ENCODE measurements around the gene TDO2. TPM values are rescaled to one million over a fixed set of nuclear protein-coding genes. Genes with fewer than 3 reads are reported as not detected.

The TDO2 gene
- total RNA-seq, 2 donors from 2014 or later = not detected

DNA sequence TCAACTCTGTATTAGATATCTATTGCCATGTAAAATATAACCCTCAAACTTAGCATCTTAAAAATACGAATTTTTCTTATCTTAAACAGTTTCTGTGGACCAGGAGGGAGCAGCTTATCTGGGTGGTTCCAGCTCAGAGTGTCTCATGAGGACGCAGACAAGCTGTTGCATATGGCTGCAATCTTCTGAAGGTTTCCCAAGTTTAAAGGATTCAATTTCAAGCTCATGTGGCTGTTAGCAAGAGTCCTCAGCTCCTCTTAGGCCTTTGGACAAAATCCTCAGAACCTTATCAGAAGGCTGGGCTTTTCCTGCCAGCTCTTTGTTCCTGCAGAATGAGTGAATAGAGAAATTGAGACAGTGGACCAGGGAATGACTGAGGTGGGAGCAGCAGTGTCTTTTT is 53.0 kb downstream of the TDO2 start:
- no peak overlapping the region for H3K27ac ChIP-seq
- H3K4me1 ChIP-seq (ENCODE audit: control insufficient read depth in 1 of 2, low read depth in 2 of 2) = peaks cover 0 to 10% of the 10 kb centered on the region in 2 donors
- DNase-seq (ENCODE audit: low spot score) = no peak
- H3K4me3 ChIP-seq = no peak overlapping the region
- no peak for ATAC-seq (ENCODE audit: insufficient number of reproducible peaks, low FRiP score, low read depth)
- no peaks in the 10 kb centered on the region for H3K9me3 ChIP-seq
- TF ChIP-seq, protein P1, sequence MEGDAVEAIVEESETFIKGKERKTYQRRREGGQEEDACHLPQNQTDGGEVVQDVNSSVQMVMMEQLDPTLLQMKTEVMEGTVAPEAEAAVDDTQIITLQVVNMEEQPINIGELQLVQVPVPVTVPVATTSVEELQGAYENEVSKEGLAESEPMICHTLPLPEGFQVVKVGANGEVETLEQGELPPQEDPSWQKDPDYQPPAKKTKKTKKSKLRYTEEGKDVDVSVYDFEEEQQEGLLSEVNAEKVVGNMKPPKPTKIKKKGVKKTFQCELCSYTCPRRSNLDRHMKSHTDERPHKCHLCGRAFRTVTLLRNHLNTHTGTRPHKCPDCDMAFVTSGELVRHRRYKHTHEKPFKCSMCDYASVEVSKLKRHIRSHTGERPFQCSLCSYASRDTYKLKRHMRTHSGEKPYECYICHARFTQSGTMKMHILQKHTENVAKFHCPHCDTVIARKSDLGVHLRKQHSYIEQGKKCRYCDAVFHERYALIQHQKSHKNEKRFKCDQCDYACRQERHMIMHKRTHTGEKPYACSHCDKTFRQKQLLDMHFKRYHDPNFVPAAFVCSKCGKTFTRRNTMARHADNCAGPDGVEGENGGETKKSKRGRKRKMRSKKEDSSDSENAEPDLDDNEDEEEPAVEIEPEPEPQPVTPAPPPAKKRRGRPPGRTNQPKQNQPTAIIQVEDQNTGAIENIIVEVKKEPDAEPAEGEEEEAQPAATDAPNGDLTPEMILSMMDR (IDR thresholded peaks at IDR 0.05) = no peak
- no peaks in the 10 kb centered on the region for H3K27me3 ChIP-seq (replicated peaks; ENCODE audit: insufficient read depth)
- H3K36me3 ChIP-seq = no peaks in the 10 kb centered on the region

DNA sequence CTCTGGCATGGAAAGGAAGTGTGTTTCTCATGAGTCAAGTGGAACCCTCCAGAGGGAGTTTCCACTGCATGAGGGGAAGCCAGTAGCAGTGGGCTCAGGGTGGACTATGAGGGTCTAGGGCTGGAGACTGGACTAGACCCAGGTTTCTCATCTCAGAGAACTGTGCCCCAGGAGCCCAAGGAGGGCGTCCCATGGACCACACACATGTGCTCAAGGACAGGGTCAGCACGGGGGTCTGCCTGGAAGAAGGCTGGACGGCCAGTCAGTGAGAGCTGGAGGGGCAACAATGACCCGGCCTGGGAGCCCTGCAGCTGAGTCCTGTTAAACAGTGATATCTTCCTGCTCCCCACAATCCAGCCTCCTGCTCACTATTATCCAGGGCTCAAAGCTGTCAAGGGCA is 55.9 kb downstream of the TDO2 start:
- Histone ChIP-seq H3K4me3 (no peak overlapping the region), H3K9me3 (no peaks in the 10 kb centered on the region), H3K27me3 (replicated peaks; ENCODE audit: insufficient read depth) (no peaks in the 10 kb centered on the region), H3K36me3 (no peaks in the 10 kb centered on the region), H3K4me1 (ENCODE audit: control insufficient read depth in 1 of 2, low read depth in 2 of 2) (peaks cover 0 to under 1% of the 10 kb centered on the region in 2 donors), H3K27ac (no peak overlapping the region)
- DNase-seq (ENCODE audit: low spot score) (no peak), ATAC-seq (ENCODE audit: insufficient number of reproducible peaks, low FRiP score, low read depth) (no peak)
- TF ChIP-seq, protein P1 (IDR thresholded peaks at IDR 0.05) = no peak

DNA sequence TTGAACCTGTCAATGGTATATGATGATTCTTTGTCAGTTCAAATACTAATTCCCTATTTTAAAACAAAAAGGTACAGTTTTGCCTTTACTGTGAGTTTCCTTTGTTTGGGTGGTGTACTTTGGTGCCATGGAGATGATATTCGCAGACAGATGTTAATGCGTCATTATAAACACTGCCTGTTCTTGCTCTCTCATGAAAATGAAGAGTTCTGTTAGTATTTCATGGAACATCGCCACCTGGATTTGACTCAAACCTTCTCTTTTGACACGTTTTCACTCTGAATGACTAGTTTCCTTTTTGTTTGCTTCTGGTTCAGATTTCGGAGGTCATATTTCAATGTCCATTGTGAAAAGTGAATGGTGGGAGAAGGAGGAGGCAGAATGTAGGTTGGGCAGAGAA is 57.0 kb downstream of the TDO2 start:
- H3K27ac ChIP-seq = no peak overlapping the region
- no peak for ATAC-seq (ENCODE audit: insufficient number of reproducible peaks, low FRiP score, low read depth)
- no peaks in the 10 kb centered on the region for H3K36me3 ChIP-seq
- no peaks in the 10 kb centered on the region for H3K4me1 ChIP-seq (ENCODE audit: control insufficient read depth in 1 of 2, low read depth in 2 of 2)
- no peaks in the 10 kb centered on the region for H3K9me3 ChIP-seq
- TF ChIP-seq, protein P1 (IDR thresholded peaks at IDR 0.05) = no peak
- H3K4me3 ChIP-seq = no peak overlapping the region
- H3K27me3 ChIP-seq (replicated peaks; ENCODE audit: insufficient read depth) = no peaks in the 10 kb centered on the region
- no peak for DNase-seq (ENCODE audit: low spot score)

DNA sequence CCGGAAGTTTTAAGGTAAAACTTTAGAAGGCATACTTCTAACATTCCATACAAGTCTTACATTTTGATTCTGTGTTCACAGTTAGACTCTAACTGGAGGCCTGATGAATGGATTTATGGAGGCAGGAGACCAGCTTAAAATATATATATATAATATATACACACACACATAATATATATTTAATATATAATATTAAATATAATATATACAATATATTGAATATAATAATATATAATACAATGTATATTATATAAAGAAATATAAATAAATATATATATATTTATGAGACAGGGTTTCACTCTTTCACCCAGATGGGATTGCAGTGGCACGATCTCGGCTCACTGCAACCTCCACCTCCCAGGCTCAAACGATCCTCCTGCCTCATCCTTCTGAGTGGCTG is 58.1 kb downstream of the TDO2 start:
- H3K9me3 ChIP-seq = no peaks in the 10 kb centered on the region
- H3K36me3 ChIP-seq = no peaks in the 10 kb centered on the region
- H3K27ac ChIP-seq = no peak overlapping the region
- ATAC-seq (ENCODE audit: insufficient number of reproducible peaks, low FRiP score, low read depth) (no peak), DNase-seq (ENCODE audit: low spot score) (no peak)
- no peaks in the 10 kb centered on the region for H3K27me3 ChIP-seq (replicated peaks; ENCODE audit: insufficient read depth)
- H3K4me1 ChIP-seq (ENCODE audit: control insufficient read depth in 1 of 2, low read depth in 2 of 2) = no peaks in the 10 kb centered on the region
- TF ChIP-seq, protein P1 (IDR thresholded peaks at IDR 0.05) = no peak
- no peak overlapping the region for H3K4me3 ChIP-seq

DNA sequence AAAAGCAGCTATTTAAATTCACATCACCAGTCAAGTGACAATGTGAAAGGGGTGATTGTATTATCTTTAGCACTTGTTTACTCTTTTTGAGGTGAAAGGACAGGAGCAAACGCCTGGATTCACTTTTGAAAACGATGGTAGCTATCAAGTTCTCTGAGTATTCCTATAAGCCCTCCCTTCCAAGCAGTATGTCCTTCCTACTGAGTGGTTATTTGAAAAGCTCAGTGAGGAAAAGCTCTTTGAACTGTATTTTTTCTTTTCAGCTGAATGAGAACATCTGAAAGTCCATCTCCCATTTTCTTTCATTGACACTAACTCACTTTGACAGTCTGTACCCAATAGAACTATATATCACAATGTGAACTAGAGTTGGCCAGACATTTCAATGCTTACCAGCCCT is 59.3 kb downstream of the TDO2 start:
- Histone ChIP-seq H3K27ac (no peak overlapping the region), H3K27me3 (replicated peaks; ENCODE audit: insufficient read depth) (no peaks in the 10 kb centered on the region), H3K4me3 (no peak overlapping the region), H3K36me3 (no peaks in the 10 kb centered on the region), H3K4me1 (ENCODE audit: control insufficient read depth in 1 of 2, low read depth in 2 of 2) (no peaks in the 10 kb centered on the region), H3K9me3 (no peaks in the 10 kb centered on the region)
- TF ChIP-seq, protein P1 (IDR thresholded peaks at IDR 0.05) = no peak
- no peak for DNase-seq (ENCODE audit: low spot score)
- ATAC-seq (ENCODE audit: insufficient number of reproducible peaks, low FRiP score, low read depth) = no peak
